CD8-positive, alpha-beta memory T cell (primary cell): Measurements from ENCODE around the gene FKBP7. TPM values are rescaled to one million over a fixed set of nuclear protein-coding genes. Genes with fewer than 3 reads are reported as not detected.
A peak's percentile ranks its signal among the peaks of the same experiment; 100 is the strongest.

Experiments
- CTCF ChIA-PET: fragments of 350-600 bp; sonication (Branson Sonifier 250); formaldehyde crosslinking; loops from one replicate; lab custom pipeline; 2021; ENCODE audit warnings: antibody characterized with exemption; lab: Charles Lee
- POLR2A ChIA-PET: fragments of 350-600 bp; sonication (Branson Sonifier 250); formaldehyde crosslinking; loops from one replicate; lab custom pipeline; 2021; ENCODE audit warnings: antibody characterized with exemption; lab: Charles Lee
- DNase-seq, 5 donors: peaks; one replicate each; pipeline versions ENCODE4 v3.0.0 to v3.0.0-alpha.2; 2020 to 2022; ENCODE audit warnings: mixed read lengths in 1 of 5
- H3K27ac ChIP-seq: one replicate; pipeline ENCODE4 v1.7.0; 2013; ENCODE audit warnings: low read depth, mild to moderate bottlenecking, low read length, moderate library complexity
- H3K27me3 ChIP-seq: 2 replicates; pipeline ENCODE4 v1.7.0; 2013; ENCODE audit warnings: low read length, mild to moderate bottlenecking; ENCODE audit not compliant: insufficient read depth, poor library complexity, severe bottlenecking
- H3K36me3 ChIP-seq: 2 replicates; pipeline ENCODE4 v1.7.0; 2013; ENCODE audit warnings: mild to moderate bottlenecking, low read length, moderate library complexity; ENCODE audit not compliant: insufficient read depth
- H3K4me1 ChIP-seq: 2 replicates; pipeline ENCODE4 v1.7.0; 2013; ENCODE audit warnings: mild to moderate bottlenecking, low read length, moderate library complexity; ENCODE audit not compliant: insufficient read depth
- H3K4me3 ChIP-seq: 2 replicates; pipeline ENCODE4 v1.7.0; 2013; ENCODE audit warnings: mild to moderate bottlenecking, low read length
- H3K9me3 ChIP-seq: 2 replicates; pipeline ENCODE4 v1.7.0; 2013; ENCODE audit warnings: mild to moderate bottlenecking, low read length
- H3K27ac Mint-ChIP-seq, 8 donors: one replicate each; pipeline ENCODE4 v1.8.0; 2020 to 2021; ENCODE audit warnings: mixed read lengths in 8 of 8, mild to moderate bottlenecking in 6 of 8, inconsistent platforms in 3 of 8, moderate library complexity in 3 of 8
- H3K27me3 Mint-ChIP-seq, 2 donors: one replicate each; pipeline ENCODE4 v1.8.0; 2020 to 2021; ENCODE audit warnings: mixed read lengths in 2 of 2, mild to moderate bottlenecking in 1 of 2, moderate library complexity in 1 of 2
- H3K36me3 Mint-ChIP-seq, 3 donors: one replicate each; pipeline ENCODE4 v1.8.0; 2020 to 2021; ENCODE audit warnings: mixed read lengths in 3 of 3, inconsistent platforms in 1 of 3, mild to moderate bottlenecking in 1 of 3
- H3K4me1 Mint-ChIP-seq, 3 donors: one replicate each; pipeline ENCODE4 v1.8.0; 2020 to 2021; ENCODE audit warnings: mixed read lengths in 3 of 3, inconsistent platforms in 1 of 3, mild to moderate bottlenecking in 1 of 3
- H3K4me3 Mint-ChIP-seq, 7 donors: one replicate each; pipeline ENCODE4 v1.8.0; 2020 to 2021; ENCODE audit warnings: mixed read lengths in 7 of 7, mild to moderate bottlenecking in 6 of 7, moderate library complexity in 4 of 7, inconsistent platforms in 2 of 7
- H3K9me3 Mint-ChIP-seq, 5 donors: one replicate each; pipeline ENCODE4 v1.8.0; 2020 to 2022; ENCODE audit warnings: mixed read lengths in 5 of 5, mild to moderate bottlenecking in 3 of 5, moderate library complexity in 2 of 5, inconsistent platforms in 1 of 5
- polyA plus RNA-seq: library from polyadenylated mRNA; unstranded; fragments of 300-500 nt; fragmentation: Illumina TruSeq; gene quantifications from one replicate; pipeline ENCODE4 v1.2.3, GENCODE V29; 2021
- total RNA-seq, 2 experiments: library from RNA; stranded (reverse); gene quantifications; one replicate each; pipeline ENCODE4 v1.2.3, GENCODE V29; 2021

FKBP7 gene
- total and polyA plus RNA-seq, 3 experiments from 2014 or later, result 3.1 to 3.8 (median 3.4) TPM

DNA sequence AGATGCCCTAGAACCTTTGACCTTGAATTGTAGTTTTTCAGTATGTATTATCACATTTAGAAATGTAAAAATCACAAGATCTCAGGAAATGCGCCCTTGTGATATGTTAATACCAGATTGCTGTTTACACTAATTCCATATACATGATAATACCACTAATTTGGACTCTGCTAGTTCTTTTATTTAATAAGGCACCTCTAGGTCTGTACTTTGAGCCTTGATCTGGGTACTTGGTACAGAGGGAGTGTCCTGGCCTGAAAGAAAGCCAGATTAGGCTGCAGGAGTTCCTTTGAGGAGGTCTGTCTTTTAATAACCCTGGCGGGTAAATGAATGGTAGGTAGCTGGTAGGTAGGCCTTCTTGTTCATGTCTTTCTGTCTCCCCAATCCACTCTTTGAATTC, 28.1 kb upstream of the FKBP7 start:
- no peaks in the 10 kb centered on the region for H3K27me3 Mint-ChIP-seq
- no peak overlapping the region for H3K27ac ChIP-seq
- H3K36me3 Mint-ChIP-seq, result peaks cover 0 to 67% (median 15%) of the 10 kb centered on the region in 3 donors
- no peak overlapping the region for H3K4me3 ChIP-seq
- no peak overlapping the region for H3K4me3 Mint-ChIP-seq
- H3K27me3 ChIP-seq, result no peaks in the 10 kb centered on the region
- no peak for DNase-seq
- ChIA-PET CTCF (interaction anchor here (1.1 to 1.2 kb wide), 2 partner anchors 56 to 92 kb away, joined by 3 to 4 read pairs; partner anchors contain the start of gene PRKRA), POLR2A (no interaction called here)
- H3K27ac Mint-ChIP-seq, result peak overlapping the region in 1 of 8 donors; percentile 66
- H3K4me1 ChIP-seq, result no peaks in the 10 kb centered on the region
- no peaks in the 10 kb centered on the region for H3K4me1 Mint-ChIP-seq
- no peaks in the 10 kb centered on the region for H3K9me3 Mint-ChIP-seq
- peaks cover 26% of the 10 kb centered on the region for H3K36me3 ChIP-seq
- H3K9me3 ChIP-seq, result no peaks in the 10 kb centered on the region

DNA sequence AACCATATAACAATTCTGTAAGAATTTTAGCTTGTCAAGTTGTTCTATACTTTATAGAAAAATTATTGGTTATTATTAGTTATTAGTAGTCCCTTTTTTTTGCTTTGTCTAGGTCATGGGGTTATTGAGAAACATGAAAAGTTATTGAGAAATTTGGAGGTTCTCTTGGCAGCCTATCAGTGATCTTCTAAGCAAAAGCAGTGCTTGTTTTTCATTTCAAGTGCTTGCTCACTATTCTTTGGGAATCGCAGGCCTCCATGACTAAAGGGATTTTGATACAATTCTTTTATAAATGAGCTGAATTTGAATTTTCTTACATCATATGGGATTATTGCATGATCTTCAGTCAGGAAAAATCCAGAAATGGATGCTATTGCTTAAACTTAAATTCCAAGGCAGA, 27.7 kb upstream of the FKBP7 start:
- no peak for DNase-seq
- no peak overlapping the region for H3K4me3 ChIP-seq
- H3K4me3 Mint-ChIP-seq, result no peak overlapping the region
- H3K27ac Mint-ChIP-seq, result no peak overlapping the region
- H3K9me3 ChIP-seq, result no peaks in the 10 kb centered on the region
- no peaks in the 10 kb centered on the region for H3K27me3 Mint-ChIP-seq
- H3K27ac ChIP-seq, result no peak overlapping the region
- H3K36me3 Mint-ChIP-seq, result peaks cover 0 to 70% (median 15%) of the 10 kb centered on the region in 3 donors
- ChIA-PET CTCF (interaction anchor here (1.1 to 1.2 kb wide), 2 partner anchors 56 to 91 kb away, joined by 3 to 4 read pairs; partner anchors contain the start of gene PRKRA), POLR2A (no interaction called here)
- H3K9me3 Mint-ChIP-seq, result no peaks in the 10 kb centered on the region
- no peaks in the 10 kb centered on the region for H3K4me1 Mint-ChIP-seq
- H3K36me3 ChIP-seq, result peaks cover 30% of the 10 kb centered on the region
- H3K27me3 ChIP-seq, result no peaks in the 10 kb centered on the region
- no peaks in the 10 kb centered on the region for H3K4me1 ChIP-seq

DNA sequence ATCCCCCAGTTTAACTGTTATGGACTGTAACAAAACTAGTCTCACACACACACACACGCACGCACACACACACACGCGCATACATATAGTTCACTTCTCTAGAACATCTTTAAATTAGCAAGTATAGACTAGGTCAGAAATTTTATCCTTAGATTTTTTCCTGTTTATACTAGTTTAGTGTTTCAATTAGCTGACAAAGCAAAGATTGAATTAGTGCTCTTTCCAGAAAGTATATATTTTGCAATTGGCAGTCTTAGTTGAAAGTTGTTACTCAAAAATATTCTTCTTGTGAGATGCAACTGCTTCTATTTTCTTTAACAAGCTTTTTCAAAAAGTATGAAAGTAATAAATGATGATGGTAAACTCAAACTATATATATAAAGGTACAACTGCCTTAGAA, 24.4 kb upstream of the FKBP7 start:
- no peaks in the 10 kb centered on the region for H3K4me1 Mint-ChIP-seq
- H3K4me3 Mint-ChIP-seq, result no peak overlapping the region
- POLR2A ChIA-PET, result no interaction called here

DNA sequence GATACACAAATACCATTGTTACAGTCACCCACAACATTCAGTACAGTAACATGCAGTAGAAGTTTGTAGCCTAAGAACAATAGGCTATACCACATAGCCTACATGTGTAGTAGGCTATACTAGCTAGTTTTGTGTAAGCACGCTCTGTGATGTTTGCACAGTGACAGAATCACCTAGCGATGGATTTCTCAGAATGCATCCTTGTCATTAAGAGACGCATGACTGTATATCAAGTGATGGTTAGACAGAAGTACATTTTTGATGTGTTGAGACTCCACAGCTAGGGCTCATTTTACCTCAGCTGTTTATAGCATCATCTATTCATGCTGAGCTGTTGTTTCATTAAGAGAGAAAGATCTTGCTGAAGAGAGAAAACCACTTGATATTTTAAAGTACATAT, 21.2 kb upstream of the FKBP7 start:
- Mint-ChIP-seq H3K36me3 (peaks cover 4 to 88% (median 30%) of the 10 kb centered on the region in 3 donors), H3K27ac (peak overlapping the region in 3 of 8 donors; percentile 1 to 68 (median 54)), H3K9me3 (no peaks in the 10 kb centered on the region), H3K4me1 (peaks cover 0 to 2% (median 0%) of the 10 kb centered on the region in 3 donors), H3K27me3 (no peaks in the 10 kb centered on the region), H3K4me3 (no peak overlapping the region)
- POLR2A ChIA-PET, result no interaction called here
- H3K27ac ChIP-seq, result no peak overlapping the region
- no peak for DNase-seq
- H3K36me3 ChIP-seq, result peaks cover 64% of the 10 kb centered on the region
- H3K27me3 ChIP-seq, result no peaks in the 10 kb centered on the region
- H3K9me3 ChIP-seq, result no peaks in the 10 kb centered on the region
- CTCF ChIA-PET, result no interaction called here
- H3K4me3 ChIP-seq, result no peak overlapping the region
- no peaks in the 10 kb centered on the region for H3K4me1 ChIP-seq

More for the DNA sequence above, 24.4 kb upstream of the FKBP7 start:
- no peaks in the 10 kb centered on the region for H3K4me1 ChIP-seq
- CTCF ChIA-PET, result no interaction called here
- no peaks in the 10 kb centered on the region for H3K27me3 ChIP-seq
- H3K9me3 Mint-ChIP-seq, result no peaks in the 10 kb centered on the region
- peak overlapping the region in 1 of 8 donors; percentile 61 for H3K27ac Mint-ChIP-seq
- peaks cover 0 to 81% (median 26%) of the 10 kb centered on the region in 3 donors for H3K36me3 Mint-ChIP-seq
- H3K27me3 Mint-ChIP-seq, result no peaks in the 10 kb centered on the region
- H3K4me3 ChIP-seq, result no peak overlapping the region
- H3K9me3 ChIP-seq, result no peaks in the 10 kb centered on the region
- H3K27ac ChIP-seq, result no peak overlapping the region
- DNase-seq, result no peak
- H3K36me3 ChIP-seq, result peaks cover 52% of the 10 kb centered on the region

DNA sequence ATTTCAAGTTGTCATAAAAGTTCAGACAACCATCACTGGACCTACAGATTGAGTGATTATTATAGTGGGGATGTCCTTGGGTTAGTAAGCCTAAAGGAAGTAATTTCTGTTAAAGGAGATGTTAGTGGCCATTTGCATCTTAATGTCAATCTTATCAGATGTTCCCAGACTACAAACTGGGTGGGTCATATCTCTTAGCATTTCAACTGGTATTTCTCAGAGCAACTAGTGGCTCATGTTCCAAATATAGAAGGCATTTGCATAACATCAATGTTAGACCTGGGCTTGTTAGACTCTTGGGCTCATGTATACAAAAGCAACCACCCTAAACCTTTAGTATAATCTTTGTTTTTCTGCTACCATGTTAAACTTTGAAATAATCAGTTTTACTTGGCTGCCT, 19.7 kb upstream of the FKBP7 start:
- Mint-ChIP-seq H3K36me3 (peaks cover 6 to 89% (median 33%) of the 10 kb centered on the region in 3 donors), H3K9me3 (no peaks in the 10 kb centered on the region), H3K27me3 (no peaks in the 10 kb centered on the region), H3K27ac (peak overlapping the region in 1 of 8 donors; percentile 32), H3K4me1 (peaks cover 0 to 2% (median 0%) of the 10 kb centered on the region in 3 donors), H3K4me3 (no peak overlapping the region)
- CTCF ChIA-PET, result no interaction called here
- no peaks in the 10 kb centered on the region for H3K9me3 ChIP-seq
- no peak overlapping the region for H3K4me3 ChIP-seq
- H3K36me3 ChIP-seq, result peaks cover 69% of the 10 kb centered on the region
- H3K27ac ChIP-seq, result no peak overlapping the region
- no peak for DNase-seq
- no peaks in the 10 kb centered on the region for H3K4me1 ChIP-seq
- POLR2A ChIA-PET, result no interaction called here
- H3K27me3 ChIP-seq, result no peaks in the 10 kb centered on the region

DNA sequence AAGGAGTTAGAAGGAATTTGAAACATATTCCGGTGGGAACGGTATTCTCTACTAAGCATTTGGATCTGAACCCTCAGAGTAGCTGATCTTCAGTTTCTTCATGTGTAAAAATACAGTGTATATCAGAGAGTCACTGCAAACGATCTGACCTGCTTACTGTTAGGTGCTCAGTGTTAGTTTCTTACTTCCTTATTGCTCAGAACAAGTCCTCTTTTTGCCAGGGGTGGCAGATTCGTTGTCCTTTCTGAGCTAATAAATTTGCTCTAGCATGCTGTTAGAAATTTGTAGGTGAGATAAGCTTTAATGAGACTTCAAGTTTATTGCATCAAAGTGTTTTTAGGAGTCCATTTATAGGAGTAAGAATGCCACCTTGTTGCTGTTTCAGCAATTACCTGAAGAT, 17.6 kb upstream of the FKBP7 start:
- Mint-ChIP-seq H3K4me1 (peaks cover 0 to 2% (median 0%) of the 10 kb centered on the region in 3 donors), H3K36me3 (peaks cover 12 to 85% (median 30%) of the 10 kb centered on the region in 3 donors), H3K27ac (no peak overlapping the region), H3K4me3 (no peak overlapping the region), H3K27me3 (no peaks in the 10 kb centered on the region), H3K9me3 (no peaks in the 10 kb centered on the region)
- Histone ChIP-seq H3K9me3 (no peaks in the 10 kb centered on the region), H3K27ac (no peak overlapping the region), H3K36me3 (peaks cover 58% of the 10 kb centered on the region), H3K4me1 (no peaks in the 10 kb centered on the region), H3K4me3 (no peak overlapping the region), H3K27me3 (no peaks in the 10 kb centered on the region)
- POLR2A ChIA-PET, result no interaction called here
- CTCF ChIA-PET, result interaction anchor here (0.7 to 1.6 kb wide), 2 partner anchors 82 to 99 kb away, joined by 3 to 5 read pairs; no protein-coding TSS in a partner anchor
- no peak for DNase-seq

GRCh38 chr2:178491612-178492011, 13.2 kb upstream of the FKBP7 start:
- CTCF ChIA-PET, result no interaction called here
- Histone ChIP-seq H3K4me3 (no peak overlapping the region), H3K36me3 (peaks cover 52% of the 10 kb centered on the region), H3K9me3 (no peaks in the 10 kb centered on the region), H3K4me1 (no peaks in the 10 kb centered on the region), H3K27ac (no peak overlapping the region), H3K27me3 (no peaks in the 10 kb centered on the region)
- POLR2A ChIA-PET, result interaction anchor here (1.6 kb wide), 1 partner anchor 9 kb away, joined by 3 read pairs; no protein-coding TSS in a partner anchor
- Mint-ChIP-seq H3K27ac (no peak overlapping the region), H3K36me3 (peaks cover 9 to 87% (median 35%) of the 10 kb centered on the region in 3 donors), H3K4me3 (no peak overlapping the region), H3K4me1 (peaks cover 22 to 30% (median 28%) of the 10 kb centered on the region in 3 donors), H3K27me3 (no peaks in the 10 kb centered on the region), H3K9me3 (no peaks in the 10 kb centered on the region)
- no peak for DNase-seq

- no peaks in the 10 kb centered on the region for H3K9me3 ChIP-seq
- H3K36me3 ChIP-seq, result peaks cover 15% of the 10 kb centered on the region
- Mint-ChIP-seq H3K4me1 (peaks cover 59 to 83% (median 81%) of the 10 kb centered on the region in 3 donors), H3K4me3 (no peak overlapping the region), H3K9me3 (no peaks in the 10 kb centered on the region), H3K27me3 (no peaks in the 10 kb centered on the region), H3K27ac (peak overlapping the region in 2 of 8 donors; percentile 34 to 79), H3K36me3 (peaks cover 0 to 46% (median 27%) of the 10 kb centered on the region in 3 donors)
- no peaks in the 10 kb centered on the region for H3K27me3 ChIP-seq
- no peak for DNase-seq
- ChIA-PET POLR2A (no interaction called here), CTCF (no interaction called here)
- H3K4me1 ChIP-seq, result peaks cover 31% of the 10 kb centered on the region
- H3K27ac ChIP-seq, result no peak overlapping the region
- H3K4me3 ChIP-seq, result no peak overlapping the region
These were observed 7.0 kb upstream of the FKBP7 start for GRCh38 chr2:178485356-178485755.
